ENCODE results near the gene CDKL5. TPM values are rescaled to one million over a fixed set of nuclear protein-coding genes. Genes with fewer than 3 reads are reported as not detected.

CDKL5 gene
- total and polyA plus RNA-seq, 2 experiments from 2014 or later, result 7.5 to 13.7 TPM

GRCh38 chrX:18422325-18422724 lies 3.1 kb upstream of the CDKL5 start:
- H3K4me3 ChIP-seq, result no peak overlapping the region
- Mint-ChIP-seq H3K27me3 (ENCODE audit: insufficient read depth, low read depth, poor library complexity) (peaks cover 6% of the 10 kb centered on the region), H3K36me3 (ENCODE audit: low read depth) (no peaks in the 10 kb centered on the region), H3K4me3 (no peak overlapping the region), H3K9me3 (no peaks in the 10 kb centered on the region), H3K27ac (no peak overlapping the region), H3K4me1 (peaks cover 10% of the 10 kb centered on the region; the same call in 2 of the 3 replicates)
- no peaks in the 10 kb centered on the region for H4K20me1 ChIP-seq (replicated peaks; ENCODE audit: insufficient read depth)
- no peak overlapping the region for H2AFZ ChIP-seq
- H3F3A ChIP-seq (replicated peaks; ENCODE audit: low read depth), result no peaks in the 10 kb centered on the region
- no peaks in the 10 kb centered on the region for H3K36me3 ChIP-seq (ENCODE audit: insufficient read depth)
- no peaks in the 10 kb centered on the region for H3K27me3 ChIP-seq (ENCODE audit: insufficient read depth)
- H3K9me2 ChIP-seq (ENCODE audit: insufficient read depth), result no peaks in the 10 kb centered on the region
- no peak overlapping the region for H3K4me2 ChIP-seq
- DNase-seq (ENCODE audit: low spot score) (no peak), ATAC-seq (no peak)
- H3K4me1 ChIP-seq (ENCODE audit: insufficient read depth), result peaks cover 9% of the 10 kb centered on the region; the same call in 1 of the 2 replicates
- no peak for TF ChIP-seq POLR2AphosphoS5 (IDR thresholded peaks at IDR 0.05; ENCODE audit: low read depth)
- TF ChIP-seq, protein P1, sequence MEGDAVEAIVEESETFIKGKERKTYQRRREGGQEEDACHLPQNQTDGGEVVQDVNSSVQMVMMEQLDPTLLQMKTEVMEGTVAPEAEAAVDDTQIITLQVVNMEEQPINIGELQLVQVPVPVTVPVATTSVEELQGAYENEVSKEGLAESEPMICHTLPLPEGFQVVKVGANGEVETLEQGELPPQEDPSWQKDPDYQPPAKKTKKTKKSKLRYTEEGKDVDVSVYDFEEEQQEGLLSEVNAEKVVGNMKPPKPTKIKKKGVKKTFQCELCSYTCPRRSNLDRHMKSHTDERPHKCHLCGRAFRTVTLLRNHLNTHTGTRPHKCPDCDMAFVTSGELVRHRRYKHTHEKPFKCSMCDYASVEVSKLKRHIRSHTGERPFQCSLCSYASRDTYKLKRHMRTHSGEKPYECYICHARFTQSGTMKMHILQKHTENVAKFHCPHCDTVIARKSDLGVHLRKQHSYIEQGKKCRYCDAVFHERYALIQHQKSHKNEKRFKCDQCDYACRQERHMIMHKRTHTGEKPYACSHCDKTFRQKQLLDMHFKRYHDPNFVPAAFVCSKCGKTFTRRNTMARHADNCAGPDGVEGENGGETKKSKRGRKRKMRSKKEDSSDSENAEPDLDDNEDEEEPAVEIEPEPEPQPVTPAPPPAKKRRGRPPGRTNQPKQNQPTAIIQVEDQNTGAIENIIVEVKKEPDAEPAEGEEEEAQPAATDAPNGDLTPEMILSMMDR (conservative IDR thresholded peaks at IDR 0.05; ENCODE audit: low read depth in 2 of 2), result no peak
- TF ChIP-seq, protein P2, sequence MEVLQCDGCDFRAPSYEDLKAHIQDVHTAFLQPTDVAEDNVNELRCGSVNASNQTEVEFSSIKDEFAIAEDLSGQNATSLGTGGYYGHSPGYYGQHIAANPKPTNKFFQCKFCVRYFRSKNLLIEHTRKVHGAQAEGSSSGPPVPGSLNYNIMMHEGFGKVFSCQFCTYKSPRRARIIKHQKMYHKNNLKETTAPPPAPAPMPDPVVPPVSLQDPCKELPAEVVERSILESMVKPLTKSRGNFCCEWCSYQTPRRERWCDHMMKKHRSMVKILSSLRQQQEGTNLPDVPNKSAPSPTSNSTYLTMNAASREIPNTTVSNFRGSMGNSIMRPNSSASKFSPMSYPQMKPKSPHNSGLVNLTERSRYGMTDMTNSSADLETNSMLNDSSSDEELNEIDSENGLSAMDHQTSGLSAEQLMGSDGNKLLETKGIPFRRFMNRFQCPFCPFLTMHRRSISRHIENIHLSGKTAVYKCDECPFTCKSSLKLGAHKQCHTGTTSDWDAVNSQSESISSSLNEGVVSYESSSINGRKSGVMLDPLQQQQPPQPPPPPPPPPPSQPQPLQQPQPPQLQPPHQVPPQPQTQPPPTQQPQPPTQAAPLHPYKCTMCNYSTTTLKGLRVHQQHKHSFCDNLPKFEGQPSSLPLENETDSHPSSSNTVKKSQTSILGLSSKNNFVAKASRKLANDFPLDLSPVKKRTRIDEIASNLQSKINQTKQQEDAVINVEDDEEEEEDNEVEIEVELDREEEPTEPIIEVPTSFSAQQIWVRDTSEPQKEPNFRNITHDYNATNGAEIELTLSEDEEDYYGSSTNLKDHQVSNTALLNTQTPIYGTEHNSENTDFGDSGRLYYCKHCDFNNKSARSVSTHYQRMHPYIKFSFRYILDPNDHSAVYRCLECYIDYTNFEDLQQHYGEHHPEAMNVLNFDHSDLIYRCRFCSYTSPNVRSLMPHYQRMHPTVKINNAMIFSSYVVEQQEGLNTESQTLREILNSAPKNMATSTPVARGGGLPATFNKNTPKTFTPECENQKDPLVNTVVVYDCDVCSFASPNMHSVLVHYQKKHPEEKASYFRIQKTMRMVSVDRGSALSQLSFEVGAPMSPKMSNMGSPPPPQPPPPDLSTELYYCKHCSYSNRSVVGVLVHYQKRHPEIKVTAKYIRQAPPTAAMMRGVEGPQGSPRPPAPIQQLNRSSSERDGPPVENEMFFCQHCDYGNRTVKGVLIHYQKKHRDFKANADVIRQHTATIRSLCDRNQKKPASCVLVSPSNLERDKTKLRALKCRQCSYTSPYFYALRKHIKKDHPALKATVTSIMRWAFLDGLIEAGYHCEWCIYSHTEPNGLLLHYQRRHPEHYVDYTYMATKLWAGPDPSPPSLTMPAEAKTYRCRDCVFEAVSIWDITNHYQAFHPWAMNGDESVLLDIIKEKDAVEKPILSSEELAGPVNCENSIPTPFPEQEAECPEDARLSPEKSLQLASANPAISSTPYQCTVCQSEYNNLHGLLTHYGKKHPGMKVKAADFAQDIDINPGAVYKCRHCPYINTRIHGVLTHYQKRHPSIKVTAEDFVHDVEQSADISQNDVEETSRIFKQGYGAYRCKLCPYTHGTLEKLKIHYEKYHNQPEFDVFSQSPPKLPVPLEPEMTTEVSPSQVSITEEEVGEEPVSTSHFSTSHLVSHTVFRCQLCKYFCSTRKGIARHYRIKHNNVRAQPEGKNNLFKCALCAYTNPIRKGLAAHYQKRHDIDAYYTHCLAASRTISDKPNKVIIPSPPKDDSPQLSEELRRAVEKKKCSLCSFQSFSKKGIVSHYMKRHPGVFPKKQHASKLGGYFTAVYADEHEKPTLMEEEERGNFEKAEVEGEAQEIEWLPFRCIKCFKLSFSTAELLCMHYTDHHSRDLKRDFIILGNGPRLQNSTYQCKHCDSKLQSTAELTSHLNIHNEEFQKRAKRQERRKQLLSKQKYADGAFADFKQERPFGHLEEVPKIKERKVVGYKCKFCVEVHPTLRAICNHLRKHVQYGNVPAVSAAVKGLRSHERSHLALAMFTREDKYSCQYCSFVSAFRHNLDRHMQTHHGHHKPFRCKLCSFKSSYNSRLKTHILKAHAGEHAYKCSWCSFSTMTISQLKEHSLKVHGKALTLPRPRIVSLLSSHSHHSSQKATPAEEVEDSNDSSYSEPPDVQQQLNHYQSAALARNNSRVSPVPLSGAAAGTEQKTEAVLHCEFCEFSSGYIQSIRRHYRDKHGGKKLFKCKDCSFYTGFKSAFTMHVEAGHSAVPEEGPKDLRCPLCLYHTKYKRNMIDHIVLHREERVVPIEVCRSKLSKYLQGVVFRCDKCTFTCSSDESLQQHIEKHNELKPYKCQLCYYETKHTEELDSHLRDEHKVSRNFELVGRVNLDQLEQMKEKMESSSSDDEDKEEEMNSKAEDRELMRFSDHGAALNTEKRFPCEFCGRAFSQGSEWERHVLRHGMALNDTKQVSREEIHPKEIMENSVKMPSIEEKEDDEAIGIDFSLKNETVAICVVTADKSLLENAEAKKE (CRISPR knock-in tag; IDR thresholded peaks at IDR 0.05), result no peak
- no peak for TF ChIP-seq ZNF114 (CRISPR knock-in tag; IDR thresholded peaks at IDR 0.05)
- no peak for TF ChIP-seq NANOG (IDR thresholded peaks at IDR 0.05; ENCODE audit: borderline replicate concordance)
- TF ChIP-seq CREB1 (CRISPR knock-in tag; IDR thresholded peaks at IDR 0.05; ENCODE audit: low read depth), result no peak
- TF ChIP-seq JUNB (IDR thresholded peaks at IDR 0.05; ENCODE audit: unreplicated experiment), result no peak
- no peak for TF ChIP-seq ZNF331 (CRISPR knock-in tag; IDR thresholded peaks at IDR 0.05; ENCODE audit: low read depth)
- TF ChIP-seq, protein P3, sequence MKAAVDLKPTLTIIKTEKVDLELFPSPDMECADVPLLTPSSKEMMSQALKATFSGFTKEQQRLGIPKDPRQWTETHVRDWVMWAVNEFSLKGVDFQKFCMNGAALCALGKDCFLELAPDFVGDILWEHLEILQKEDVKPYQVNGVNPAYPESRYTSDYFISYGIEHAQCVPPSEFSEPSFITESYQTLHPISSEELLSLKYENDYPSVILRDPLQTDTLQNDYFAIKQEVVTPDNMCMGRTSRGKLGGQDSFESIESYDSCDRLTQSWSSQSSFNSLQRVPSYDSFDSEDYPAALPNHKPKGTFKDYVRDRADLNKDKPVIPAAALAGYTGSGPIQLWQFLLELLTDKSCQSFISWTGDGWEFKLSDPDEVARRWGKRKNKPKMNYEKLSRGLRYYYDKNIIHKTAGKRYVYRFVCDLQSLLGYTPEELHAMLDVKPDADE (IDR thresholded peaks at IDR 0.05), result no peak
- TF ChIP-seq EZH2phosphoT487 (IDR thresholded peaks at IDR 0.05; ENCODE audit: unreplicated experiment), result no peak
- TF ChIP-seq STAT1 (IDR thresholded peaks at IDR 0.05; ENCODE audit: unreplicated experiment), result no peak
- no peak for TF ChIP-seq REST (IDR thresholded peaks at IDR 0.05; ENCODE audit: unreplicated experiment)
- no peak for TF ChIP-seq EZH2 (IDR thresholded peaks at IDR 0.05; ENCODE audit: low read depth, unreplicated experiment)
- peaks cover 5% of the 10 kb centered on the region for H3K79me2 ChIP-seq (replicated peaks; ENCODE audit: insufficient read depth)
- no peak overlapping the region for H3K27ac ChIP-seq (ENCODE audit: low read depth)

Measured in GM23338 (cell line).